Measurements from ENCODE around the gene MRPL19. TPM values are rescaled to one million over a fixed set of nuclear protein-coding genes. Genes with fewer than 3 reads are reported as not detected.

MRPL19 gene
- total RNA-seq, 4 donors from 2014 or later: 24.7 to 39.0 (median 32.9) TPM

DNA sequence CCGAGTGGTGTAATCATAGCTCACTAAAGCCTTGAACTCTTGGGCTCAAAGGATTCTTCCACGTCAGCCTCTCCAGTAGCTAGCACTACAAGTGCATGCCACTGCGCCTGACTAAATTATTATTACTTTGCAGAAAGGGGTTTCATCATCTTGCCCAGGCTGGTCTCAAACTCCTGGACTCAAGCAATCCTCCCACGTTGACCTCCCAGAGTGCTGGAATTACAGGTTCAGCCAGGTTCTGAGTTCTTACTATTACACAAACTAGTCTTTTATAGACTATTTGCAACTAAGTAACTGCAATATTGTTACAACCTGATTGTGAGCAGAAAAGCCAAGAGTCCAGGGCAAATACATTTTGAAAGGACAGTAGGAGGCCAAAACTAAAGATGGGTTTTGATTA lies 35.9 kb upstream of the MRPL19 start:
- H3K4me3 ChIP-seq (ENCODE audit: low read depth, poor library complexity, severe bottlenecking): no peak overlapping the region
- TF ChIP-seq, protein P1, sequence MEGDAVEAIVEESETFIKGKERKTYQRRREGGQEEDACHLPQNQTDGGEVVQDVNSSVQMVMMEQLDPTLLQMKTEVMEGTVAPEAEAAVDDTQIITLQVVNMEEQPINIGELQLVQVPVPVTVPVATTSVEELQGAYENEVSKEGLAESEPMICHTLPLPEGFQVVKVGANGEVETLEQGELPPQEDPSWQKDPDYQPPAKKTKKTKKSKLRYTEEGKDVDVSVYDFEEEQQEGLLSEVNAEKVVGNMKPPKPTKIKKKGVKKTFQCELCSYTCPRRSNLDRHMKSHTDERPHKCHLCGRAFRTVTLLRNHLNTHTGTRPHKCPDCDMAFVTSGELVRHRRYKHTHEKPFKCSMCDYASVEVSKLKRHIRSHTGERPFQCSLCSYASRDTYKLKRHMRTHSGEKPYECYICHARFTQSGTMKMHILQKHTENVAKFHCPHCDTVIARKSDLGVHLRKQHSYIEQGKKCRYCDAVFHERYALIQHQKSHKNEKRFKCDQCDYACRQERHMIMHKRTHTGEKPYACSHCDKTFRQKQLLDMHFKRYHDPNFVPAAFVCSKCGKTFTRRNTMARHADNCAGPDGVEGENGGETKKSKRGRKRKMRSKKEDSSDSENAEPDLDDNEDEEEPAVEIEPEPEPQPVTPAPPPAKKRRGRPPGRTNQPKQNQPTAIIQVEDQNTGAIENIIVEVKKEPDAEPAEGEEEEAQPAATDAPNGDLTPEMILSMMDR (IDR thresholded peaks at IDR 0.05): no peak
- no peak for TF ChIP-seq POLR2A (IDR thresholded peaks at IDR 0.05)
- intact Hi-C loops (cut with DNase I; ENCODE audit: low total_unique reads): no loop called here
- no peak for DNase-seq (ENCODE audit: low spot score in 2 of 2)
- 68 to 72% methylated on average over 4 of the region's 4 CpGs for WGBS, 2 donors

DNA sequence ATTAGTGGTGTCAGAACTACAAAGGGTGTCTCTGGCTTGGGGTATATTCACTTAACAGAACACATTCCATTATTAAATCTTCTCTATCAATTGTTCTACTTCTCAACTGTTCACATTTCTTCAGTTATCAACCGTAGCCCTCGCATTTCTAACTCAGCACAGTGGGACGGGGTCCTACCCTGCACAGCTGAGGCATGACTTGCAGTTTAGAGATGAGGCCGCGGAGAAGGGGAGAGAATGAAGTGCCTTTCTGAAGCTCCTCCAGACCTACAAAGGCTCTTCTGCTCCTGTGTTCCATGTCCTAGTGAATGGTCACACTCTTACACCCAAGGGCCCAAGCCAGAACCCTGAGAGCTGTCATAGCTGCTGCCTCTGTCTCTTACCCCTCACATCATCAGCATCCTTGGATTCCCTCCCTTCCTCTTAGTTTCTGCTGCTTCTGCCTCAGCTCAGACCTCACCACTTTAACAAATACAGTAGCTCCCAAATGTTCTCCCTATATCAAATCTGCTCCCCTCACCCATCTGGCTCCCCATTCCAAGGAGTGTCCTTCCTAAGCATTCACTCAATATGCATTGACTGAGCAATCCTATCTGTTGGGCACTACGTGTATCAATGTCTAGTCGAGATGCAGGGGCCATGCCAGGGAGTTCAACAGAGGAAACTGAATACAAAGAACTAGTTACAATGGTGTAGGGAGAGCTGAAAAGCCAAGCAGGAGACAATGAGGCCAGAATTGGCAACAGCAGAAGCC lies 34.3 kb upstream of the MRPL19 start:
- intact Hi-C loops (cut with DNase I; ENCODE audit: low total_unique reads): no loop called here
- WGBS, 2 donors: 78 to 80% methylated on average over 7 of the region's 7 CpGs
- DNase-seq (ENCODE audit: low spot score in 2 of 2): no peak
- TF ChIP-seq, protein P1 (IDR thresholded peaks at IDR 0.05): no peak
- TF ChIP-seq POLR2A (IDR thresholded peaks at IDR 0.05): no peak
- no peak overlapping the region for H3K4me3 ChIP-seq (ENCODE audit: low read depth, poor library complexity, severe bottlenecking)

DNA sequence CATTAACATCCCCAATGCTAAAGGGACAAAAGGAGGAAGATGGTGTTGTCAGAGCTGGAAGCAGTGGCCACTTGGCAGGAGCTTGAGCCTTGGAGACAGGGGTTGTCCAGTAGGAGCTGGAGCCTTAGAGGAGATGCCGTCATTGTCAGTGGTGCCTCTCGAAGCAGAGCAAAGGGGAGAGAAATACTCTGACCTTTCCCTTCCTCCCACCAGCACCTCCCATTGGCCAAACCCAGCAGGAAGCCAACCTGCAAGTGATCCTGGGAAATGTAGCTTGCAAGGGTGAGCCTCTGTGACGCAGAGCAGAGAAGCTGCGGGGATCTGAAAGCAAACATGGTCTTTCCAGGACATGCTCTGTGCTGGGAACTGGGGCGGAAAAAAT lies 33.7 kb upstream of the MRPL19 start:
- TF ChIP-seq, protein P1 (IDR thresholded peaks at IDR 0.05): no peak
- TF ChIP-seq POLR2A (IDR thresholded peaks at IDR 0.05): no peak
- intact Hi-C loops (cut with DNase I; ENCODE audit: low total_unique reads): no loop called here
- no peak for DNase-seq (ENCODE audit: low spot score in 2 of 2)
- H3K4me3 ChIP-seq (ENCODE audit: low read depth, poor library complexity, severe bottlenecking): no peak overlapping the region
- 90 to 94% methylated on average over 5 of the region's 5 CpGs for WGBS, 2 donors

DNA sequence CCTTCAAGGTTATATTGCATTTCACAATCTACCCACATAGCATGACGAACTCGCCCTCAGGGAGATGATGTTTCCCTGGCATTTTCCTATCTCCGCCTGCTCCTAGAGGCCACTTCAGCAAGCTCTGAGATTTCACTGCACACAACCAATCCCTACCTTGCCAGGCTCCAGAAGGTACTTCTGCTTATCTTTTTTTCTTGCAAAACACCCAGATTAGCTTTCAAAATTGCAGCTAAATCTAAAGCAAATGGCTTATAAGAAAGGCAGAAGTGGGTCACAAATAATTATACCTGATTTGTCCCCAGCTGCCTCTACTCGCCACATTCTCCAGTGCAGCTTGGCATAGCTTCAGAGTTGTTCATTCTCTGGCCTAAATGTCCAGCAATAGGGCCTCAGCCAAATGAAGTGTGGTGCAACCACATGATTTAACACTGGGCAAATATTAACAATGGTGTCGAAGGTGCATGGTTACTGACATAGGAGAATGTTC lies 32.4 kb upstream of the MRPL19 start:
- intact Hi-C loops (cut with DNase I; ENCODE audit: low total_unique reads): no loop called here
- no peak for DNase-seq (ENCODE audit: low spot score in 2 of 2)
- TF ChIP-seq POLR2A (IDR thresholded peaks at IDR 0.05): no peak
- TF ChIP-seq, protein P1 (IDR thresholded peaks at IDR 0.05): no peak
- 77 to 78% methylated on average over 5 of the region's 5 CpGs for WGBS, 2 donors
- H3K4me3 ChIP-seq (ENCODE audit: low read depth, poor library complexity, severe bottlenecking): no peak overlapping the region

DNA sequence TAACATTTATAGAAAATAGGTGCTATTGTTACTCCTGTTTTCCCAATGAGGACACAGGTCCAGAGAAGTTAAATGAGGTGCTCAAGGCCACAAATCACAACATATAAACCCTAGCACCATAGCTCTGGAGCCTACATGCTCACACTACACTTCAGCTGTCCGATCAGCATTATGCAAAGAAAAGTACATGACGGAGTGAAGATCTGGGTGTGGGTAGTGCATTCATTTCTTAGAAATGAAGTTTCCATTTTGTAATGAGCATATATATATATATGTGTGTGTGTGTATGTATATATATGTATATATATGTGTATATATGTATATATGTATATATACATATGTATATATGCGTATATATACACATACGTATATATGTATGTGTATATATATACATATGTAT lies 30.2 kb upstream of the MRPL19 start:
- intact Hi-C loops (cut with DNase I; ENCODE audit: low total_unique reads): no loop called here
- TF ChIP-seq, protein P1 (IDR thresholded peaks at IDR 0.05): no peak
- no peak for TF ChIP-seq POLR2A (IDR thresholded peaks at IDR 0.05)
- DNase-seq (ENCODE audit: low spot score in 2 of 2): no peak
- H3K4me3 ChIP-seq (ENCODE audit: low read depth, poor library complexity, severe bottlenecking): no peak overlapping the region
- 92 to 93% methylated on average over 4 of the region's 4 CpGs for WGBS, 2 donors

DNA sequence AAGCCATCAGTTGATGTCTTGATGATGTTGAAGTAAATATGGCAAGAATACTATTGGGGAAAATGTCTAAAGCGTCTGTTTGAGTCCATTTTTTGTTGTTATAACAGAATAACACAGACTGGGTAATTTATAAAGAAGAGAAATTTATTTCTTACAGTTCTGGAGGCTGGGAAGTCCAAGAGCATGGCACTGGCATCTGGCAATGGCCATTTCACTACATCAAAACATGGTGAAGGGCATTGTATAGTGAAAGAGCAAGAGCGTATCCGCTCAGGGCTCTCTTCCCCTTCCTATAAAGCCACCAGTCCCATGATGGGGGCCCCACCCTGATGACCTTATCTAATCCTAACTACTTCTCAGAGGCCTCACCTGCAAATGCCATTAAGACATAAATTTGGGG lies 29.6 kb upstream of the MRPL19 start:
- no peak overlapping the region for H3K4me3 ChIP-seq (ENCODE audit: low read depth, poor library complexity, severe bottlenecking)
- intact Hi-C loops (cut with DNase I; ENCODE audit: low total_unique reads): no loop called here
- 90 to 94% methylated on average over 3 of the region's 3 CpGs for WGBS, 2 donors
- no peak for TF ChIP-seq POLR2A (IDR thresholded peaks at IDR 0.05)
- TF ChIP-seq, protein P1 (IDR thresholded peaks at IDR 0.05): no peak
- DNase-seq (ENCODE audit: low spot score in 2 of 2): no peak

Measured in lower leg skin (tissue), 4 donors.